Ectodermal cell (in vitro differentiated cells): ENCODE measurements around the gene ACAP2.
"Not testable (repeated sequence)": the region's sequence is repeated elsewhere in the genome, so short reads cannot be mapped to it uniquely, and the experiment has no call there.

Source experiments
- H3K27ac ChIP-seq: 2 replicates; pipeline ENCODE4 v1.7.0; 2013; ENCODE audit warnings: mild to moderate bottlenecking, low read depth, low read length; ENCODE audit not compliant: insufficient read depth, poor library complexity, severe bottlenecking
- H3K27me3 ChIP-seq: 2 replicates; pipeline ENCODE4 v1.7.0; 2013; ENCODE audit warnings: mild to moderate bottlenecking, low read length; ENCODE audit not compliant: insufficient read depth, control insufficient read depth, poor library complexity, severe bottlenecking
- H3K36me3 ChIP-seq: one replicate; pipeline ENCODE4 v1.7.0; 2013; ENCODE audit warnings: low read length; ENCODE audit not compliant: control insufficient read depth, insufficient read depth
- H3K4me1 ChIP-seq: one replicate; pipeline ENCODE4 v1.7.0; 2013; ENCODE audit warnings: low read length; ENCODE audit not compliant: control insufficient read depth, insufficient read depth
- H3K4me3 ChIP-seq: 2 replicates; pipeline ENCODE4 v1.7.0; 2013; ENCODE audit warnings: low read depth, low read length, control low read depth; ENCODE audit not compliant: insufficient read depth
- H3K9me3 ChIP-seq: 2 replicates; pipeline ENCODE4 v1.7.0; 2013; ENCODE audit warnings: mild to moderate bottlenecking, low read length, moderate library complexity; ENCODE audit not compliant: control insufficient read depth
- WGBS, 2 experiments: methylation state at CpG; one replicate each; pipeline ENCODE4 v1.1.7; 2013; ENCODE audit warnings: missing lambda C conversion rate in 2 of 2; 5-methylcytosine and 5-hydroxymethylcytosine counted together

Gene ACAP2

DNA sequence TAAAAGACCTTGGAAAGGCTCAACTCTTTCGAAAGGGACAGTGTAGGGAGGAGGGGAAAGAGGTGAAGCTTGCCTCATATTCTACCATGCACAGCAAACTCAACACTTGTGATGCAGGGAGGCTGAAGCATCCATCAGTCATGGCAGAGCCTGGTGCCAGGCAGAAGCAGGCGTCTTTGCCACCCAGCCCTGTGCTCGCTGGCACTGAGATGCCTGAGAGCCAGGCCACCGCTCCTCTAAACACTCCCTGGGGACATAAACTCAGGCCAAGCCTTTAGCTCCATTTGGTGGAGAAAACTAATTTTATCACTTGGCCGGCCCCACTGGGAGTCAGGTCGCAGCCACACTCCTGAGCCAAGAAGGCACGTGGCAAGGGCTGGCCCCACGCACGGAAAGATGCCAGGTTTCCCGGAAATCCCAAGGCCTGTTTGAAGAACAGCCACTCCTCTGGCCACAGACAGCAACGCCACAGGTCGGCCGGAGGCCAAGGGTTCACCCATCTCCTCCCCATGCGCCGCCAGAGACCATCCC lies 202.6 kb downstream of the ACAP2 start:
- H3K4me1 ChIP-seq: no peaks in the 10 kb centered on the region
- no peaks in the 10 kb centered on the region for H3K27me3 ChIP-seq
- H3K9me3 ChIP-seq: no peaks in the 10 kb centered on the region
- H3K4me3 ChIP-seq: no peak overlapping the region
- no peak overlapping the region for H3K27ac ChIP-seq
- no peaks in the 10 kb centered on the region for H3K36me3 ChIP-seq
- WGBS, 2 experiments: 93 to 95% methylated on average over 15 of the region's 15 CpGs

DNA sequence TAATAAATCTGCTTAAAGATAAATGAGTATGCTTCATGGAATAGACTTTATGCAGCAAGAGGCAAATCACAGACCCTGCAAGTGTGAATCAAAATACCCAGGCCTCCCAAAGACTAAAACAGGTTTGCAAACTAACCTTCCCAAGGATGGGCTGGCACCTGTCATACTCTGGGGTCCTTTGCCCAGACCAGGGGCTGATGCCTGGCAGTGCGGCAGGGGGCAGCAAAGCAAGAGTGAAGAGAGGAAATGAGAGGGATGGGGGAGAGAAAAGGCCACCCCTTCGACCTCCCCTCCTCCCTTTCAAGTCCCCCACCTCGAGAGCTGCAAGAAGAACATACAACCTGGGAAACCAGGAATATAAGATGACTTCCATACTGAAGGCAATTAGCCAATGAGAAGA lies 203.7 kb downstream of the ACAP2 start:
- Histone ChIP-seq H3K27ac (no peak overlapping the region), H3K9me3 (no peaks in the 10 kb centered on the region), H3K36me3 (no peaks in the 10 kb centered on the region), H3K4me3 (no peak overlapping the region), H3K27me3 (no peaks in the 10 kb centered on the region), H3K4me1 (no peaks in the 10 kb centered on the region)
- 74% methylated on average over 3 of the region's 3 CpGs; no CpG with 5 or more reads in 1 of the 2 experiments for WGBS, 2 experiments

DNA sequence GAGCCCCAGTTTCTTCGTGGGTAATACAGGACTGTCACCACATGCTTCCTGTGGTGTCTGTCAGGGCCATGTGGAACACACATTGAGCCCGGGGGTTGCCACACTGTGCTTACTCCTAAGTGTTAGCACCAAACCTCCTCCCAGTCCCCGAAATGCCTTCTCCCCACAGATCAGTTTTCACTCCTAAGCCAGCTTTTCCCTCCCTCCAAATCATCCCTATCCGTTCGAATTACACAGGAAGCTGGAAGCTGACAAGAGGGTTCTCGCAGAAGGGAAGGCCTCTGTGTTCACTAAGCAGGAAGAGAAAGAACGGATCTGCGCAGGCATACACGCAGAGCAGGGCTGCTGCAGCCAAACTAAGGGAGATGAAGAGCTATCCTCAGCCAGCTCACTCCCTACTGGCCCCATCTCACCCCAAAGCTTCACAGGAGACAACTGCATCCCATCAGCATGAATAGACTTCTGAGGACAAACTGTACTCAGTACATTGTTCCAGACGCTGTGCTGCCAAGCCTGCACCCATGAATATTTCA lies 204.2 kb downstream of the ACAP2 start:
- Histone ChIP-seq H3K9me3 (no peaks in the 10 kb centered on the region), H3K27ac (no peak overlapping the region), H3K4me1 (no peaks in the 10 kb centered on the region), H3K36me3 (no peaks in the 10 kb centered on the region), H3K27me3 (no peaks in the 10 kb centered on the region), H3K4me3 (no peak overlapping the region)
- 77 to 81% methylated on average over 10 of the region's 10 CpGs for WGBS, 2 experiments

DNA sequence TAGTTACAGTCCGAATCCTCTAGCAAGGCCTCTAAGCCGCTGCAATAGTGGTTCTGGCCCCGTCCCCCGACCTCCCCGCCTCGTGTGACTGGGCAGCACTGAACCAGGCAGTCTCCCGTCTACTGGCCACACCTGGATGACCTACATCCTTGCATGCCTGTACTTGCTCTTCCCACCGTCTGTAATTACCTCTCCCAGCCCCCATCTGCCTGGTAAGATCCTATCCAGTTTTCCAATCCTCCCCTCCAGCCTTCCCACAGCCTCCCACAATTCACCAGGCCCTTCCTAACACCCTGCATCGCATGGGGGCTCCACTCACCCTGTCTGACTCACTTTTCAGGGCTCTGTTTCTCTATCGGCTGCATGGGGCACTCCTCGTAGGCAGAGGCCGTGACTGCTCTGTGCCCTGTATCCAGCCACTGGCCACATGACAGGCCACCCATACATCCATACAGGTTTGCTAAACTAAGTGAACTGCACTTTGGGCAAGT lies 204.7 kb downstream of the ACAP2 start:
- no peaks in the 10 kb centered on the region for H3K27me3 ChIP-seq
- no peak overlapping the region for H3K4me3 ChIP-seq
- H3K36me3 ChIP-seq: no peaks in the 10 kb centered on the region
- H3K9me3 ChIP-seq: no peaks in the 10 kb centered on the region
- no peak overlapping the region for H3K27ac ChIP-seq
- no peaks in the 10 kb centered on the region for H3K4me1 ChIP-seq
- 90 to 91% methylated on average over 12 of the region's 12 CpGs for WGBS, 2 experiments

DNA sequence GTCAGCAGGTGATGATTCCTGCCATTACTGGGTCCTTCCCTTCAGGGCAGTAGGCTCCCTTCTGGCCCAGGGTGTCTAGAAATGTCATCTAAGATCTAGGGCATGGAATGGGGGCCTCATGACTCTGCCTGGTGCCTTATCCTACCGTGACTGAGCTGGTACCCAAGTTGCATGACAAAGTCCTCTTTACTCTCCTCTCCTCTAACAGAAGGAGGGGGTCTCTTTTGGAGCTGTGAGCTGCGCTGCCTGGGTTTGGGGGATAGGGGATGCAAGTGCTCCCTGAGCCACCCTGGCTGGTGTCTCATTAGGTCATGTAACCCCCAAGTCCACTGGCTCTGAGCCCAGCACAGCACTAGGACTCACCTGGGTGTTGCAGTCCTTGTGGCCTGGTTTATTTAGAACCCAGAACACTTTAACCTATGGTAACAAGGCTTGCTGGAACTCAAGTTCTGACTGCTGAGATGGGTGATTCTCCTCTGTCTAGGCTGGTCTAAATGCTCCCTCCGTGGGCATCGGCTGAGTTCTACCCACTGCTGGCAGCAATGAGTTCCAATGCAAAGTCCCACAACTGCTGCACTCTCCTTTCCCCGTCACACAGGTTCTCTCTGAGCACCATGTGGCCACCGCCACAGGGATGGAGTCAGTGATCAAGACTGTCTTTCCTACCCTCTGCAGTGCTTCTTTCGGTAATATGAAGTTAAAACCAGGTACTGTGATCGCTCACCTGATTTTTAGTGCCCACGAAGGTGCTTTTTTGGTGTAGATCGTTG lies 205.8 kb downstream of the ACAP2 start:
- 92 to 96% methylated on average over 8 to 10 of the region's 10 CpGs for WGBS, 2 experiments
- H3K27me3 ChIP-seq: no peaks in the 10 kb centered on the region
- no peaks in the 10 kb centered on the region for H3K36me3 ChIP-seq
- no peak overlapping the region for H3K4me3 ChIP-seq
- no peaks in the 10 kb centered on the region for H3K9me3 ChIP-seq
- no peak overlapping the region for H3K27ac ChIP-seq
- no peaks in the 10 kb centered on the region for H3K4me1 ChIP-seq

DNA sequence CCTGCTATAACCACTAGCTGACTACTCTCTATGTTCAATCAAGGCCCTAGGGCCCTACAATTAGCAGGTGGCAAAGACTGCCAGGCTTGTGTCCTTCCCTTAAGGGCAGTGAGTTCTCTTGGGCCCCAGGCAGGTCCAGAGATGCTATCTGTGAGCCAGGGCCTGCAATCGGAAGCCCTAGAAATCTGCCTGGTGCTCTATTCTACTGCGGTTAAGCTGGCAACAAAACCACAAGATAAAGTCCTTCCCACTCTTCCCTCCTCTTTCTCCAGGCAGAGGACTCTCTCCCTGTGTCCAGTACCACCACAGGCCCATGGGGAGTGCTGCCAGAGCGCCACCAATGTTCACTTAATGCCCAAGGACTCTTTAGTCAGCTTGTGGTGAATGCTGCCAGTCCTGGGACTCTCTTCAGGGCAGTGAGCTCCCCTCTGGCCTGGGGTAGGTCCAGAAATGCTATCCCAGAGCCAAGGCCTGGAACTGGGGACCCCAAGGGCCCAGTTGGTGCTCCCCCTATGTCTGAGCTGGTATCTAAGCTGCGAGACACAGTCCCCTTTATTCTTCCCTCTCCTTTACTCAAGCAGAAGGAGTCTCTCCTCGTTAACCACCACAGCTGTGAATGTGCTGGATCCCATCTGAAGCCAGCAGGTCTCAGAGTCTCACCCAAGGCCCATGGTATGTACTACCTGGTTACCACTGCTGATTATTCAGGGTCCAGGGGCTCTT lies 206.6 kb downstream of the ACAP2 start:
- Histone ChIP-seq H3K4me3 (no peak overlapping the region), H3K4me1 (no peaks in the 10 kb centered on the region), H3K36me3 (no peaks in the 10 kb centered on the region), H3K27me3 (no peaks in the 10 kb centered on the region), H3K27ac (no peak overlapping the region), H3K9me3 (no peaks in the 10 kb centered on the region)
- WGBS, 2 experiments: 93 to 95% methylated on average over 5 of the region's 5 CpGs

DNA sequence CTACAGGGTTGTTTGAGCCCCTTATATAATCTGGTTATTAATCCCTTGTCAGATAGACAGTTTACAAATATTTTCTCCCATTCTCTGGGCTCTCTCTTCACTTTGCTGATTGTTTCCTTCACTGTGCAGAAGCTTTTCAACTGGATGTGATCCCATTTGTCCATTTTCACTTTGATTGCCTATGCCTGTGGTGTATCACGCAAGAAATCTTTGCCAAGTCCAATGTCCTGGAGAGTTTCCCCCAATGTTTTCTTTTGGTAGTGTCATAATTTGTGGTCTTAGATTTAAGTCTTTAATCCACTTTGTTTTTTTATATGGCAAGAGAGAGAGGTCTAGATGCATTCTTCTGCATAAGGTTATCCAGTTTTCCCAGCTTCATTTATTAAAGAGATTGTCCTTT lies 212.6 kb downstream of the ACAP2 start:
- Histone ChIP-seq H3K9me3 (no peaks in the 10 kb centered on the region), H3K27ac (no peak overlapping the region), H3K36me3 (no peaks in the 10 kb centered on the region), H3K27me3 (no peaks in the 10 kb centered on the region), H3K4me1 (no peaks in the 10 kb centered on the region), H3K4me3 (no peak overlapping the region)
- WGBS, 2 experiments: 94 to 95% methylated on average over 1 of the region's 1 CpG

DNA sequence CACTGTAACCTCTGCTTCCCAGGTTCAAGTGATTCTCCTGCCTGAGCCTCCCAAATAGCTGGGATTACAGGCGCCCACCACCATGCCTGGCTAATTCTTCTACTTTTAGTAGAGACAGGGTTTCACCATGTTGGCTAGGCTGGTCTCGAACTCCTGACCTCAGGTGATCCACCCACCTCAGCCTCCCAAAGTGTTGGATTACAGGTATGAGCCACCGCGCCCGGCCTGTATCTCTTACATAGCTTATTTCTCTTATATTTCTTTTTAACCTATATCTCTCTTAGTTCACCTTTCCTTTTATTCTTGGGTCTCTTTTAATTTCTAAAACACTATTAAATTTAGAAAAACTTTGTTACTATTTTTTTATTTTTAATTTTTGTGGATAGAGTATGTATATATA lies 213.9 kb downstream of the ACAP2 start:
- not testable (repeated sequence) for H3K4me3 ChIP-seq, H3K27ac ChIP-seq, H3K36me3 ChIP-seq, H3K27me3 ChIP-seq, H3K4me1 ChIP-seq, H3K9me3 ChIP-seq
- WGBS, 2 experiments: 93 to 95% methylated on average over 5 of the region's 5 CpGs

DNA sequence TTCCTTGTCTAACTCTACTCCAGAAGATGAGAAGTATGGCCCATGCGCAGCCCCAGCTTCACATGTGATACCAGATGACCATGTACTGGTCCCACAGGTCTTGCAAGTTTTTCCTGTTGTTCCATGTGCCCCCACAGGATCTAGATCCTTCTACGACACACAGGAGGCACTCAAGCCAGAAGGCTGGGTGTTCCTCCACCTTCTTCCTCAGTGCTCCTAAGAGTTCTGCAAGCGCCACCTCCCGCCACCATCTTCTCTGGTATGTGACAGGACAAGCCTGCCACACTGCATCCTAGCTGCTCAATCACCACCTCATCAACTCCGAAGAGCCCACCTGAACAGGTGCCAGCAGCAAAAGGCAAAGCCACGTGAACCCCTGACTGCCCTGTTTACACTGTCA lies 214.9 kb downstream of the ACAP2 start:
- WGBS, 2 experiments: 93 to 98% methylated on average over 6 of the region's 6 CpGs
- H3K27me3 ChIP-seq: no peaks in the 10 kb centered on the region
- H3K4me1 ChIP-seq: peaks cover 4% of the 10 kb centered on the region
- H3K36me3 ChIP-seq: no peaks in the 10 kb centered on the region
- no peaks in the 10 kb centered on the region for H3K9me3 ChIP-seq
- no peak overlapping the region for H3K27ac ChIP-seq
- no peak overlapping the region for H3K4me3 ChIP-seq

DNA sequence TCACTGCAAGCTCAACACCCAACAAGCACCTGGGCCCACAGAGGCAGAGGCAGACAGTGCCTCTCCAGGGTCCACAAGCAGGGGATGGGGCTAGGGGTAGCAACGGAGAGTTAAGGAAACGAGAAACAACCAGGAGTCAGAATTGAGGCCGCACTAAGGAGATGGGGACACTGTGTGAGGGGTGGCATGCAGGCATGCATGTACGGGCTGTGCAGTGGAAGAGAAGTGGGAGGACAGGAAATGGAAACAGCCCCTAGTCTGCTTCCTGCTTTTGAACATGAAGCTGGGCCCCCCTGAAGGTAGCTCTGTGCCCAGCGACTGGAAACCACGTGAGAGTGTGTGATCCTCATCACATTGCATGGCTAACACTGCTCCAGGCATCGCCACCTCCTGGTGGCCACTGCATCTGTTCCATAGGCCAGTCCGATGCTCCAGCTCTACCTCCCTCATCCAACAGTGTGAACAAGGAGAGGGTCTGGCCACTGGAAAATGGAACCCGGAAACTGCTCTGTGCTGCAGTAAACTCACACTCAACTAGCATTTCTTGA lies 215.8 kb downstream of the ACAP2 start:
- no peaks in the 10 kb centered on the region for H3K9me3 ChIP-seq
- 77 to 81% methylated on average over 9 of the region's 9 CpGs for WGBS, 2 experiments
- no peak overlapping the region for H3K27ac ChIP-seq
- H3K4me3 ChIP-seq: no peak overlapping the region
- no peaks in the 10 kb centered on the region for H3K27me3 ChIP-seq
- H3K4me1 ChIP-seq: peaks cover 4% of the 10 kb centered on the region
- no peaks in the 10 kb centered on the region for H3K36me3 ChIP-seq
